Parathyroid adenoma (tissue), 2 donors: ENCODE measurements around the gene TM2D3.

Experiments used
- H2AFZ ChIP-seq: fragments of 300-600 bp; sonication (generic); one replicate; pipeline ENCODE4 v1.7.0; 2017; ENCODE audit warnings: antibody characterized with exemption, mild to moderate bottlenecking
- H3K27ac ChIP-seq: fragments of 300-600 bp; sonication (generic); one replicate; pipeline ENCODE4 v1.7.0; 2017
- H3K27me3 ChIP-seq: fragments of 300-600 bp; sonication (generic); one replicate; pipeline ENCODE4 v1.7.0; 2017; ENCODE audit warnings: low read length; ENCODE audit not compliant: control insufficient read depth, insufficient read depth
- H3K36me3 ChIP-seq: fragments of 300-600 bp; sonication (generic); one replicate; pipeline ENCODE4 v1.7.0; 2017; ENCODE audit warnings: low read length; ENCODE audit not compliant: control insufficient read depth, insufficient read depth
- H3K4me1 ChIP-seq: fragments of 300-600 bp; sonication (generic); one replicate; pipeline ENCODE4 v1.7.0; 2017; ENCODE audit warnings: control low read depth
- H3K4me2 ChIP-seq: fragments of 300-600 bp; sonication (generic); one replicate; pipeline ENCODE4 v1.7.0; 2017; ENCODE audit warnings: low read length
- H3K4me3 ChIP-seq: fragments of 300-600 bp; sonication (generic); one replicate; pipeline ENCODE4 v1.7.0; 2017; ENCODE audit warnings: low read depth, low read length
- H3K79me2 ChIP-seq: fragments of 300-600 bp; sonication (generic); one replicate; pipeline ENCODE4 v1.7.0; 2017; ENCODE audit warnings: control low read depth
- H3K9ac ChIP-seq: fragments of 300-600 bp; sonication (generic); one replicate; pipeline ENCODE4 v1.7.0; 2017; ENCODE audit warnings: mild to moderate bottlenecking
- H3K9me3 ChIP-seq: fragments of 300-600 bp; sonication (generic); one replicate; pipeline ENCODE4 v1.7.0; 2017; ENCODE audit warnings: low read length; ENCODE audit not compliant: control insufficient read depth
- CTCF ChIP-seq: fragments of 300-600 bp; sonication (generic); IDR thresholded peaks from one replicate; pipeline ENCODE4 v1.7.0; 2017; ENCODE audit warnings: antibody characterized with exemption, mild to moderate bottlenecking
- donor health status: primary hyperparathyroidism.

TM2D3 gene

DNA sequence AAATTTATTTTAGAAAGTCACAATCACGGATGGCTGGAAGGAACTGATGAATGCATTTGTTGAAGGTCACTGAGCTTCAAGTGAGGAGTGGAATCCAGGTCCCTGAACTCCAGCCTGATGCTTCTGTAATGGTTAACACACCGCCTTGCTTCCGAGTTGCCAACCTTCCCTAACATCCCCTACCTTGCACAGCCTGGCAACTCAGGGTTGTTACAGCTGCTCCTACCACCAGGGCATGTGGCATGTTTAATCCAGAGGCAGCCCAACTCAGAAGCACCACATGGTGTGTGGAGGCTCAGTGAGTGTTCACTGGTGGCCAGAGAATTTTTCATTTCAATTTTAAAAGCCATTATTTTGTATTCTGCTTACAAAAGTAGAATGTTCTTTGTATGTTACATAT is 4.9 kb downstream of the TM2D3 start:
- Histone ChIP-seq H3K9me3 (no peaks in the 10 kb centered on the region), H3K4me3 (no peak overlapping the region), H2AFZ (no peak overlapping the region), H3K36me3 (no peaks in the 10 kb centered on the region), H3K4me2 (no peak overlapping the region), H3K9ac (no peak overlapping the region), H3K27me3 (no peaks in the 10 kb centered on the region), H3K4me1 (peaks cover 12% of the 10 kb centered on the region), H3K79me2 (peaks cover 16% of the 10 kb centered on the region), H3K27ac (no peak overlapping the region)
- TF ChIP-seq CTCF, result no peak

DNA sequence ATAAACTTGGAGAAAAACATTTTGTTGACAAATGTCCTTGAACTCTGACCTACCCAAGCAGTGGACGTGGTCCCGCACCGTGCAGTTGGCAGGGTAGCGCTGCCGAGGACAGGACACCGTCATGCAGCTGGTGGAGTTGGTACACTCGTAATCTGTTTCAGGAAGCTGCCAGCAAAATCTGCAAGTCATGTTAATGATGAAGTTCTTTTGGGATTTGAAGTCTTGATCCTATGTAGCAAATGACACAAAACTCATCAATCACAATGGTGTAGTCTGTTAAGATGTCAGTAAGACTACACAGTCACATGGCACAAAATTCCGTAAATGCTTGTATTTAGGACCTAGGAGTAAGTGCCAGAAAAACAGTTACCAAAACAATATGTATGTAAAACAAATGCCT is 5.5 kb downstream of the TM2D3 start:
- H3K36me3 ChIP-seq, result no peaks in the 10 kb centered on the region
- H3K27ac ChIP-seq, result no peak overlapping the region
- peaks cover 12% of the 10 kb centered on the region for H3K4me1 ChIP-seq

GRCh38 chr15:101642361-101642760 is 9.8 kb downstream of the TM2D3 start:
- Histone ChIP-seq H3K9me3 (no peaks in the 10 kb centered on the region), H3K79me2 (no peaks in the 10 kb centered on the region), H3K36me3 (no peaks in the 10 kb centered on the region), H3K4me3 (no peak overlapping the region), H3K4me2 (no peak overlapping the region), H3K4me1 (no peaks in the 10 kb centered on the region), H3K9ac (no peak overlapping the region), H3K27ac (peak overlapping the region; percentile 16), H3K27me3 (no peaks in the 10 kb centered on the region), H2AFZ (no peak overlapping the region)
- TF ChIP-seq CTCF, result no peak

More for the DNA sequence above, 5.5 kb downstream of the TM2D3 start:
- no peak overlapping the region for H3K4me3 ChIP-seq
- no peak overlapping the region for H3K4me2 ChIP-seq
- H2AFZ ChIP-seq, result no peak overlapping the region
- no peak for TF ChIP-seq CTCF
- peaks cover 16% of the 10 kb centered on the region for H3K79me2 ChIP-seq
- no peaks in the 10 kb centered on the region for H3K27me3 ChIP-seq
- H3K9me3 ChIP-seq, result no peaks in the 10 kb centered on the region
- no peak overlapping the region for H3K9ac ChIP-seq

- Histone ChIP-seq H3K4me3 (no peak overlapping the region), H3K4me2 (no peak overlapping the region), H3K36me3 (no peaks in the 10 kb centered on the region), H3K4me1 (no peaks in the 10 kb centered on the region), H3K9ac (no peak overlapping the region), H3K9me3 (no peaks in the 10 kb centered on the region), H3K27ac (no peak overlapping the region), H2AFZ (no peak overlapping the region), H3K27me3 (no peaks in the 10 kb centered on the region), H3K79me2 (no peaks in the 10 kb centered on the region)
- no peak for TF ChIP-seq CTCF
Measured at GRCh38 chr15:101641894-101642293, 10.3 kb downstream of the TM2D3 start.

- no peaks in the 10 kb centered on the region for H3K9me3 ChIP-seq
- H3K4me3 ChIP-seq, result no peak overlapping the region
- H3K27me3 ChIP-seq, result no peaks in the 10 kb centered on the region
- H2AFZ ChIP-seq, result no peak overlapping the region
- no peak overlapping the region for H3K9ac ChIP-seq
- no peaks in the 10 kb centered on the region for H3K79me2 ChIP-seq
- peak overlapping the region; percentile 32 for H3K27ac ChIP-seq
- no peak overlapping the region for H3K4me2 ChIP-seq
- peak; percentile 79 for TF ChIP-seq CTCF
- H3K36me3 ChIP-seq, result no peaks in the 10 kb centered on the region
- H3K4me1 ChIP-seq, result no peaks in the 10 kb centered on the region
Measured at GRCh38 chr15:101641129-101641764, 10.9 kb downstream of the TM2D3 start.
